GM18909 (cell line): ENCODE results near the gene KCNMA1.

Experiments
- ATAC-seq: cut with Tn5 transposase; IDR thresholded peaks from one replicate; pipeline ENCODE4 v1.9.1; 2021; ENCODE audit warnings: mild to moderate bottlenecking; ENCODE audit not compliant: unreplicated experiment, poor library complexity

KCNMA1 gene

DNA sequence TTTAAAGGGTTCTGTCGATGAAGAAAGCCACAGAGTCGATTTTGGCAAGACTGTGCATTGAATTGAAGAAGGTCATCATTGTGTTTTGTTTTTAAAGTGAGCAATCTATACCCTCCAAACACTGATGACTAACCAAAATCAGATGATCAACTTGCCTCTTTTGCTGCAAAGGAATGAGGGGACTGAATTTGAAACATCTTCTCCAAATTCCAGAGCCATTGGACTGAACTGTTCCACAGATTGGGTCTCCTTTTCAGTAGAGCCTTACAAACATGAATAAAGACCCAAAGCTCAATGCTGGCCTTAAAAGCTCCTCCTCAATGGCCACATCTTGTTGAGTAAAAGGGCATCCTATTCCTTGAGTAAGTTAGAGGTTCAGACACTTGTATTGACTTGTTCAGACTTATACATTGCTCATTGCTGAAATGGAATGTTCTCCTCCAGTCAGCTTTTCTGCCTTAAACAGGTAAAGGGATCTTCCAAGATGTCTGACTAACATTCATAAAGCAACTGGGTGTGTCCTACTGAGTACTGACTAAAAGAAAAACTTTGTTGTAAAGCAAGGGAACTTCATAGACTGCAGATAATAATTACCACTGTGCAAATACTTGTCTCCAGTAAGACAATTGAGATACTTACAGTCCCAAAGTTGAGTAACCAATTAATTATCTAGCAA is 630.6 kb downstream of the KCNMA1 start:
- no peak for ATAC-seq

DNA sequence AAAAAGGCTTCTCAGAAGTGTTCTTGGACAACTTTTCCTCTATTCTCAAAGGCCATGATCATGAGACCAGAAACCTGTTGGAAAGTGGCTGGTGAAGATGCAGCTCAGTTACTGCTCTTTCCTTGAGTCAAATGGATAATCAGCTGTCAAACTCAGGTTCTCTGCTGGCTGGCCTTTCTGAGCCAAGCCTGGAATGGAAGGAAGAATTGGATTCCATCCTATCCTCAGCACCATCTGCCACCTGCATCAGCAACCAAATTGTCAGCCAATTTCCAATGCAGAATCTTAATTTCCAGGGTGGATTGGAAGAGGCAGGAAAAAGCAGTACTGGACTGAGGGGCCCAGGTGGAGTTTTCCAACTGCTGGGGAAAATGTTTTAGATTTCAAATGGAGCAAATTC is 631.7 kb downstream of the KCNMA1 start:
- ATAC-seq = no peak

- peak; percentile 49 for ATAC-seq
Observed at GRCh38 chr10:77004917-77005564, 632.6 kb downstream of the KCNMA1 start.

GRCh38 chr10:77002872-77003271 is 634.7 kb downstream of the KCNMA1 start:
- ATAC-seq = no peak

GRCh38 chr10:77001206-77001605 is 636.4 kb downstream of the KCNMA1 start:
- no peak for ATAC-seq

DNA sequence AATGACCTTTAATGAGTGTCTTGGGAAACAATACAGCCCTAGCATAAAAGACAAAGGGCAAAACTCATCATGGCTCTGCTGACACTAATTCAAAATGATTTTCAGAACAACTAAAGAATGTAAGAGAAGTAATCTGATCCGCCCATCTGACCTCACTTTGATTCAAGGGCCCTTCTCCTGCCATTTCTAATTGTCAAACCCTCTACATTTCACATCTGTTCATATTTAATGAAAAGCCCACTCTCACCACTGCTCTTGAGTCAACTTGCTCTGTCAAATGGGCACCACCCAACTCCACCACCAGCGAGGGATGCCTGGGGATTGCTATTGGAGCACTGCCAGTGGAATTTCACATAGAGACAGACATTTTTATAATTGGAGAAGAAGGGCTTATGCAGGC is 639.2 kb downstream of the KCNMA1 start:
- ATAC-seq = no peak

- no peak for ATAC-seq
Observed at GRCh38 chr10:76997631-76998030, 640.0 kb downstream of the KCNMA1 start.

- ATAC-seq = no peak
Observed at GRCh38 chr10:76995023-76995422, 642.6 kb downstream of the KCNMA1 start.

- no peak for ATAC-seq
Observed at GRCh38 chr10:76993213-76993612, 644.4 kb downstream of the KCNMA1 start.

GRCh38 chr10:76992467-76992866 is 645.1 kb downstream of the KCNMA1 start:
- ATAC-seq = no peak

- no peak for ATAC-seq
Observed at GRCh38 chr10:76991621-76992020, 646.0 kb downstream of the KCNMA1 start.

DNA sequence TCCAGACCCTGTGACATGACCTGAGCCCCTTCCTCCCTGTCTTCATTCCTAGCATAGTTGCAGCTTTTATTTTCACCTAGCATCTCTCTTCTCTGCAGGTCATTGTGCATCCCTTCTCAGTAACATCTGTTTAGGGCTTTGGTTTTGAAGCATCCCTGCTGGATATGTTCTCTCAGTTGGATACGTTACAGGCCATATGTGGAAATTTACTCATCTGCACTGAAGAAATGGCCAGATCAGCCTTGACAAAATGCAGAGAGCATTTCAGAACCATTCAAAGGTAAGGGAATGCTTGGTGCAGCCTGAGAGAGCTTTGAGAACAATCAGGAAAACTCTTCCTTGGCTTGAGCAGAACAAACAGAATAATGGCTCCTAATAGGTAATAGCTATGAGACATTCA is 647.0 kb downstream of the KCNMA1 start:
- ATAC-seq = no peak

GRCh38 chr10:76984559-76985443 is 652.8 kb downstream of the KCNMA1 start:
- peak; percentile 90 for ATAC-seq

DNA sequence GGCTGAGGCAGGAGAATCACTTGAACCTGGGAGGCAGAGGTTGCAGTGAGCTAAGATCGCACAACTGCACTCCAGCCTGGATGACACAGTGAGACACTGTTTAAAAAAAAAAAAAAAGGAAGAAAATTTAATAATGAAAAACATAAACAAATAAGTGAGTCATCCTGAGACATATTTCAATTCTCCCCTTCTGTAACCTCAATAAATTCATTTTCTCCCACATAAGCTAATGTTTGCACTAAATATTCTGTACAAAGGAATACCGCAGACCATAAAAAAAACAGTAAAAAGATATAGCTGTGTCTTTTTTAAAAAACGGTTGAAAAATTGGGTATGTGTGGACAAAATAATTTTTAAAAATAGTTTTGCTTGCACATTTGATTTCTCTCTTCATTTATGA is 654.0 kb downstream of the KCNMA1 start:
- ATAC-seq = no peak

- no peak for ATAC-seq
Observed at GRCh38 chr10:76982671-76983070, 654.9 kb downstream of the KCNMA1 start.

- no peak for ATAC-seq
Observed at GRCh38 chr10:76981251-76981650, 656.4 kb downstream of the KCNMA1 start.

DNA sequence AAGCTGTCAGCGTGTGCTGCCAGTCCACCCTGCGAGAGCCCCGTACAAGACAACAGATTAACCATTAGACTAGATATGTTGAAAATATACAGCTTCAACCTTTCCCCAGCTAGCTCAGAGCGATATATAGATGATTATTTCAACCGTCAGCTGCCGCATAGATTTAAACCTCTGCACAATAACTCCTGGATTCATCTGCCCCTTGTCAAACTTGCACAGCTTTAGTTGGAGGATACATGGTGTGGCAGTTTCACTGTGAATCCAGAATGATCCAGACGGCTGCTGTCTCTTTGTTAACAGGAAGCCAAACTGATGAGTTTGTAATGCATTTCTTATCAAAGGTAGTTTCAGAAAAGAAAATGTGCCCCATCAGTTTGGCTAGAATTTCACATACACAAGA is 659.7 kb downstream of the KCNMA1 start:
- ATAC-seq = no peak

GRCh38 chr10:76977046-76977445 is 660.6 kb downstream of the KCNMA1 start:
- ATAC-seq = no peak

DNA sequence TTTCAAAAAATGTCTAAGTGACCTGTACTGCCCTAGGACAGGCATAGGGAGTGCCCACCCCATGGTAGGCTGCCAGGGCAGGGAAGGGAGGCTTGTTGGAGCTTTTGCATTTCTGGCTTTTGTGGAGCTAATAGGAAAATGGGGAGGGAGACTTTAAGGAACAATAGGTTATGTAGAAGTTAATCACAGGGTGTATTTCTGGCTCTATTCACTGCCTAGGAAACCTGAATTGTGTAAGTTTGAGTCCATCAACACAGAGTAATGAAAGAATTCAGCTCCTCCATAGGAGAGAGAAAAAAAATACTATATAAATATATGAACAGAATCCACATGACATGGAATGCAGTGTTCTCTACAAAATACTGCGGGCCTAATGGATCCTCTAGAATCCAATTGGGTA is 661.5 kb downstream of the KCNMA1 start:
- no peak for ATAC-seq

DNA sequence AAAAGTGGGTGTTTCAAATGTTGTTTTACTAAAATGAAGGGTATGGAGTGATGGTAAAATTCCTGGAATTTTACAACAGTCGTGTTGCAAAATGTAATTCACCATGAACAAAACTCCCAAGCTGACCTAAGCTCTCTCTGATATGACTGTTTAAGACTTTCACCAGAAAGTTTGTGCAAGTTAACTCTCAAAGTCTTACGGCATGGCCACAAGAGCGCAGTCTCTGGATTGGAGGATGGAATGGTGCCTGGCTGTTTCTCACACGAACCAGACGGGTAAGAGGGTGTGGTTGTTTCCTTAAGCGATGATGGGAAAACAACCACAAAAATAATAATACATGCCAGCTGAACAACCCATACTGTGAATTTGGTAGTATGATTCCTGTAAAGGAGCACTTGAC is 662.5 kb downstream of the KCNMA1 start:
- ATAC-seq = no peak

DNA sequence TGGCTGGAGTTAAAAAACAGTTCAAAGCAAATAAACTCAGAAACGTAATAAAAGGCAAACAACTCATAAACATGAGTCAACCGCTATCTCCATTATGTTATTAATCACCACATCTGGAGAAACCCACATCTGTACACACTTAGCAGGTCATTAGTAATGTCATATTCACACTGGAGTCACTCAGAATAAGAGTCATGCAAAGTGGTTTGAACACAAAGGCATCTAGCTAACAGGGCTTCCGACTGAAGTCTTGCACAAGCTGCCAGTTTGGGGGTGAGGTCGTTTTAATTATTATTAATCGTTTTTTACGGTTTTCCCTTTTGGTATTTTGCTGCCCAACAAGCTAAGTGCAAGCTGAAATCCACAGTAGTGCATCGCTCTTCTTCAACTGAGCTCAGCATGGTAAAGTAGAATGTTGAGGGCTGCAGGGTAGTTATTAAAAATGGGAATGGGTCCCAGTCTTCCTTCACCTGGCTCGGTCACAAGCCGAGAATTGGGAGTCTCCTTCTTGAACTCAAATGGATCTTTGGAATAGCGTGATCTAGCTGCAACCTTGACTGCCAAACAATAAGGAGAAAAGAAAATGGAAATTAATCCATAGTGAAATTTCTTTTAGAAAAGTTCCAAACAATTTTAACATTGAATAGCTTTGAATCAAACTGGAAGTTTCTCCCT is 663.5 kb downstream of the KCNMA1 start:
- ATAC-seq = no peak
